ENCODE measurements around the gene CAMSAP1.
"Not testable (repeated sequence)": the region's sequence is repeated elsewhere in the genome, so short reads cannot be mapped to it uniquely, and the experiment has no call there.

The CAMSAP1 gene

DNA sequence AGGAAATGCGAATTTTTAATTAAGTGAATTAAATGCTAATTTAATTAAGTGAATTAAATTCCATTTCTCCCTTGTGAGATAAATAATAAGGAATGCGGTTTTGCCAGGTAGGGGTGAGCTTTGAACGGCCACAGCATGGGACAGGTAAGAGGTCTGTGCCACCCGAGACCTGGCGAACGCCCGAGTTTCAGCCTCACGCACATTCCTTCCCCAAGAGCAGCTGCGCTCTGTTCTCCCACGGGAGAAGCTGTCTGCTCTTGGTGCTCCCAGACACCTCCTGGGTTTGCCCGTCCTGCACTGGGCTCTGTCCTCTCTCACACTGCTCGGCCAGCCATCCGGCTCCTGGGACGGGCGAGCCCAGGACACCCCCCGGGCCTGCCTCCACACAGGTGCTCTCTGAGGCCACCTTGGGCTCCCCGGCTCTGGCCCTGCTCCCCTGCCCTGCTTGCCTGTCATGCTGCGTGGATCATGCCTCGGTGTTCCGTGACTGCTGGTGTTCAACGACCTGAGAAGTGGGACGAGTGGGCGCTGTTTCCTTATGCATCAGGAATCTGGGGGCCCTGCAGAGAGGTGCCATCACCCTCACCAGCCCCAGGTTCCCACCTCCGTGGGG lies 13.7 kb upstream of the CAMSAP1 start:
- peaks cover 0 to 3% of the 10 kb centered on the region in 2 donors for H3K9me3 Mint-ChIP-seq
- ATAC-seq (replicated peaks) (no peak), DNase-seq (no peak)
- no peak overlapping the region for H3K27ac Mint-ChIP-seq
- H3K36me3 Mint-ChIP-seq (ENCODE audit: insufficient read depth), result no peaks in the 10 kb centered on the region
- H3K4me3 Mint-ChIP-seq, result no peak overlapping the region
- no peaks in the 10 kb centered on the region for H3K27me3 Mint-ChIP-seq
- H3K4me1 Mint-ChIP-seq (ENCODE audit: low read depth in 2 of 2), result peaks cover 0 to 4% of the 10 kb centered on the region in 2 donors

DNA sequence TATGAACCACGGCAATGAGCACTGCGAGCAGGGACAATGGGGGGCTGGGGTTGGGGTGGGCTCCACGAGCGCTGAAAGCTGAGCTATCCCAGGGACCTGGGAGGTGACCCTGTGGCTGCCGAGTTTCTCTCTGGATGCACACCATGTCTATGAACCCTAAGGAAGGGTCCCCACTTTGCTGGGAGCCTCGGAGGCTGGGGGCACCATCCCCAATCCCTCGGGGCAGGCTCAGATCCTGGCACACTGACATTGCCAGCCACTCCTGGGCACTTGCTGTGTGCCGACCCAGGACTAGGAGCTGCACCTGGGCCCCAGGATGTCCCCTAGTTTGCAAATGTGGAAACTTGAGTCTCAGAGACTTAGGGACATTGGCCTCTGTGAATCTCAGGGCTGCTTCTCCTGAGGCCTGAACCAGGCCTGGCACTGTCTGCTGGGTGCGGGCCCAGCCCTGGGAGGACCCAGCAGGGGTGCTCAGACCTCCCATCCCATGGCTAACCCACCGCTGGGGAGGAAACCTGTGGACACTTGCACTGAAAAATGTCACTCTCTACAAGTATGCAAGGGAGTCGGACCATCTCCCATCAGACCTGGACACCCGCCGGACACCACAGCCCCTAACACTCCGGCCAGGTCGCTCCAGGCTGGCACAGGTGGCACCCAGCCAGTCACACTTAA lies 13.0 kb upstream of the CAMSAP1 start:
- Mint-ChIP-seq H3K4me1 (ENCODE audit: low read depth in 2 of 2) (peaks cover 0 to 4% of the 10 kb centered on the region in 2 donors), H3K9me3 (peaks cover 0 to 3% of the 10 kb centered on the region in 2 donors)

DNA sequence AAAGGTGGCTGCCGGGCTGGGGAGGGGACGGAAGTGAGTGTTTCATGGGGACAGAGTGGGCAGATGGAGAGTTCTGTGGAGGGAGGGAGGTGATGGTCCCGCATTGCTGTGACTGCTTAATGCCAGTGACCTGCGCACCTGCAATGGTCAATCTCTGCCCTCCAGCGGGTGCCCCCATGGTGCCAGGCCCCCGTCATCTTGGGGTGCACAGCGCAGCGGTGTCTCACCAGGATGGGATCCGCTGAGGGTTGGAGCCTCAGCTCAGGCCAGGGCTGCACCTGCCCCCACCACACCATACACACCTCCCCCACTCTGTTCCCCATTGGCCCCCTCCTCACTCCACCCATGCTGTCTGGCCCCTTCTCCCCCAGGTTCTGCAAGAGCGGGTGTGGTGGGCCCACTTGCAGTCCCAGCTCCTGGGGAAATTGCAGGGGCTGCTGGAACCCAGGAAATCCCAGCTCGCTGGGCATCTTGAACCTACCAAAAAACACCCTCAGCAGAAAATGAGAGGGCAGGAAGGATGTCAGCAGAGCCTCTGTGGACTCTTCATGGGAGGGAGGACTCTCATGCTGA lies 12.1 kb upstream of the CAMSAP1 start:
- Mint-ChIP-seq H3K27ac (no peak overlapping the region), H3K4me1 (ENCODE audit: low read depth in 2 of 2) (no peaks in the 10 kb centered on the region), H3K36me3 (ENCODE audit: insufficient read depth) (no peaks in the 10 kb centered on the region), H3K9me3 (peaks cover 0 to 3% of the 10 kb centered on the region in 2 donors), H3K27me3 (no peaks in the 10 kb centered on the region), H3K4me3 (no peak overlapping the region)
- ATAC-seq (replicated peaks), result no peak
- no peak for DNase-seq

More for the DNA sequence above, 13.0 kb upstream of the CAMSAP1 start:
- ATAC-seq (replicated peaks) (no peak), DNase-seq (no peak)
- Mint-ChIP-seq H3K27ac (no peak overlapping the region), H3K27me3 (no peaks in the 10 kb centered on the region), H3K4me3 (no peak overlapping the region), H3K36me3 (ENCODE audit: insufficient read depth) (no peaks in the 10 kb centered on the region)

DNA sequence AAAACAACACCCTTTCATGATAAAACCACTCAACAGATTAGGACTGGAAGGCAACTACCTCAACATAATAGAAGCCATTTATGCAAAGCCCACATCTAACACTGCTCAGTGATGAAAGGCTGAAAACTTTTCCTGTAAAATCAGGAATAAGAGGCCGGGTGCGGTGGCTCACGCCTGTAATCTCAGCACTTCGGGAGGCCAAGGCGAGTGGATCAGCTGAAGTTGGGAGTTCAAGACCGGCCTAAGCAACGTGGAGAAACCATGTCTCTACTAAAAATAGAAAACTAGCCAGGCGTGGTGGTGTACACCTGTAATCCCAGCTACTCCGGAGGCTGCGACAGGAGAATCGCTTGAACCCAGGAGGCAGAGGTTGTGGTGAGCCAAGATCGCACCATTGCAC lies 8.9 kb upstream of the CAMSAP1 start:
- DNase-seq; H3K36me3 Mint-ChIP-seq (ENCODE audit: insufficient read depth); ATAC-seq (replicated peaks); H3K9me3 Mint-ChIP-seq; H3K4me1 Mint-ChIP-seq (ENCODE audit: low read depth in 2 of 2); H3K27me3 Mint-ChIP-seq; H3K27ac Mint-ChIP-seq; H3K4me3 Mint-ChIP-seq: not testable (repeated sequence)

DNA sequence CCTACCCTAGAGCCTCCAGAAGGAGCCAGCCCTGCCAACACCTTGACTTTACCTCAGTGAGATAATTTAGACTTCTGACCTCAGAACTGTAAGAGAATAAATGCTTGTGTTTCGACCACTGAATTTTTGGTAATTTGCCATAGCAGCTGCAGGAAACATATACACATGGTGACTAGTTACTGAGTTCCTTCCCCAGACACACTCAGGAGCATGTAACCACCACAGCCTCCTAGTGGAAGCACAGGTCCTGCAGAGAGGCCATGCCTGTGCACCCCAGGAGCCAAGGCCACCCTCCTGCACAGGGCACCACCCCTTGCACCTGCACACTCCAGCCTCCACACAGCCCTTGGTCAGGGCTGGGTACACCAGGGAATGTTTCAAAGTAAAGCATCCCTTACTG lies 7.6 kb upstream of the CAMSAP1 start:
- H3K4me3 Mint-ChIP-seq, result no peak overlapping the region
- no peak overlapping the region for H3K27ac Mint-ChIP-seq
- H3K36me3 Mint-ChIP-seq (ENCODE audit: insufficient read depth), result peaks cover 15% of the 10 kb centered on the region
- peaks cover 0 to 5% of the 10 kb centered on the region in 2 donors for H3K9me3 Mint-ChIP-seq
- DNase-seq (no peak), ATAC-seq (replicated peaks) (no peak)
- H3K4me1 Mint-ChIP-seq (ENCODE audit: low read depth in 2 of 2), result peaks cover 11 to 20% of the 10 kb centered on the region in 2 donors
- H3K27me3 Mint-ChIP-seq, result no peaks in the 10 kb centered on the region

DNA sequence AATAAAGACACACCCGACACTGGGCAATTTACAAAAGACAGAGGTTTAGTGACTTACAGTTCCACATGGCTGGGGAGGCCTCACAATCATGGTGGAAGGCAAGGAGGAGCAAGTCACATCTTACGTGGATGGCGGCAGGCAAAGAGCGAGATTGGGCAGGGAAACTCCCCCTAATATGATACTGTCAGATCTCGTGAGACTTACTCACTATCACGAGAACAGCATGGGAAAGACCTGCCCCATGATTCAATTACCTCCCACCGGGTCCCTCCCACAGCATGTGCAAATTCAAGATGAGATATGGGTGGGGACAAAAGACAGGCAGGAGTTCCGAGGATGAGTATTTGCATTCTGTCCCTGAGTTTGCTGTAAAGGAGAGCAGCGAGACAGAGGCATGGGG lies 3.9 kb upstream of the CAMSAP1 start:
- H3K4me1 Mint-ChIP-seq (ENCODE audit: low read depth in 2 of 2), result peaks cover 23 to 37% of the 10 kb centered on the region in 2 donors
- peak overlapping the region in 1 of 2 donors; percentile 30 for H3K27ac Mint-ChIP-seq
- not testable (repeated sequence) for ATAC-seq (replicated peaks); DNase-seq; H3K9me3 Mint-ChIP-seq; H3K27me3 Mint-ChIP-seq; H3K4me3 Mint-ChIP-seq
- peaks cover 23% of the 10 kb centered on the region for H3K36me3 Mint-ChIP-seq (ENCODE audit: insufficient read depth)

DNA sequence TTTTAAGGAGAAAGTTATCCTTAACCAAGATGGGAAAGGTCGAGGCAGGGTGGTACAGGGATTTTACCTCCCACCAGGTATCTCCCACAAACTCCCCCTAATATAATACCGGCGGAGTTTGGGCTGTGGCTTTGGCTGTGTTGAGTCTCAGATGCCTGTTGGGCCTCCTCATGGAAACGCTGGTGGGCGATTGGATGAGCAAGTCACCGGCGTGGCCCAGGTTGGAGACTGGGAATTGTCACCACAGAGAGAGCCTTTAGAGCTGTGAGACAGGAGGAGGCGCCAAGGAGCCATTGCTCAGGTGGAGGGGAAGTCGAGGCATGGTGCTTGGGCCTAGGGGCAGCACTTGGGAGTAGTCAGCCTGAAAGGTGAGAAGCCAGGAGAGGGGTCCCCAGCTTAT lies 3.4 kb upstream of the CAMSAP1 start:
- Mint-ChIP-seq H3K4me1 (ENCODE audit: low read depth in 2 of 2) (peaks cover 25 to 41% of the 10 kb centered on the region in 2 donors), H3K27me3 (no peaks in the 10 kb centered on the region)

DNA sequence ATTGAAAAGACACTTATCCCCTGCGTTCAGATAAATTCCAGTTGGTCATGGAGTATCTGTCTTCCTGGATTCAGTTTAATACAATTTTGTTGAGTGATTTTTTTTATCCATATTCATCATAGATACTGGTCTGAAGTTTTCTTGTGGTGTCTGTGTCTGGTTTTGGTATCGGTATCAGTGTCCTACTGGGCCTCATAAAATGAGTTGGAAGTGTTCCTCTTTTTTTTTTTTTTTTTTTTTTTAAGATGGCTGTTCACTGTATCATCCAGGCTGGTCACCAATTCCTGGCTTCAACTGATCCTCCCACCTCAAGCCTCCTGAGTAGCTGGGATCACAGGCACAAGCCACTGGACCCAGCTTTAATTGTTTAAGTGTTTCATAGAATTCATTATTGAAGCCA lies 2.9 kb upstream of the CAMSAP1 start:
- Mint-ChIP-seq H3K4me1 (ENCODE audit: low read depth in 2 of 2) (peaks cover 29 to 47% of the 10 kb centered on the region in 2 donors), H3K27ac (no peak overlapping the region), H3K27me3 (no peaks in the 10 kb centered on the region), H3K4me3 (peak overlapping the region; percentile 23 to 29), H3K36me3 (ENCODE audit: insufficient read depth) (peaks cover 23% of the 10 kb centered on the region), H3K9me3 (peaks cover 0 to 1% of the 10 kb centered on the region in 2 donors)
- DNase-seq (no peak), ATAC-seq (replicated peaks) (no peak)

More for the DNA sequence above, 3.4 kb upstream of the CAMSAP1 start:
- Mint-ChIP-seq H3K27ac (no peak overlapping the region), H3K9me3 (peaks cover 0 to 1% of the 10 kb centered on the region in 2 donors), H3K4me3 (no peak overlapping the region), H3K36me3 (ENCODE audit: insufficient read depth) (peaks cover 23% of the 10 kb centered on the region)
- ATAC-seq (replicated peaks), result no peak
- no peak for DNase-seq

DNA sequence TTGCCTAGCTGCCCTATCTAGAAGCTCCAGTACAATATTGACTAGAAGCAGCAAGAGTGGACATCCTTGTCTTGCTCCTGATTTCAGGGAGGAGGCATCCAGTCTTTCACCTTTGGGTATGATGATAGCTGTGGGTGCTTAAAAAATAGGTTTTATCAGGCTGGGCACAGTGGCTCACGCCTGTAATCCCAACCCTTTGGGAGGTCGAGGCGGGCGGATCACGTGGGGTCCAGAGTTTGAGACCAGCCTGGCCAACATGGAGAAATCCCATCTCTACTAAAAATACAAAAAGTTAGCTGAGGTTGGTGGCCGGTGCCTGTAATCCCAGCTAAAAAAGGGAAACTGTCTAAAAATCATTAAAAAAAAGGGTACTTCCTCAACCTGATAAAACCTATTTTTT lies 2.0 kb upstream of the CAMSAP1 start:
- H3K36me3 Mint-ChIP-seq (ENCODE audit: insufficient read depth), result peaks cover 28% of the 10 kb centered on the region
- peaks cover 0 to 1% of the 10 kb centered on the region in 2 donors for H3K9me3 Mint-ChIP-seq
- no peaks in the 10 kb centered on the region for H3K27me3 Mint-ChIP-seq
- no peak overlapping the region for H3K27ac Mint-ChIP-seq
- DNase-seq (no peak), ATAC-seq (replicated peaks) (no peak)
- peak overlapping the region; percentile 78 for H3K4me3 Mint-ChIP-seq
- H3K4me1 Mint-ChIP-seq (ENCODE audit: low read depth in 2 of 2), result peaks cover 33 to 54% of the 10 kb centered on the region in 2 donors

DNA sequence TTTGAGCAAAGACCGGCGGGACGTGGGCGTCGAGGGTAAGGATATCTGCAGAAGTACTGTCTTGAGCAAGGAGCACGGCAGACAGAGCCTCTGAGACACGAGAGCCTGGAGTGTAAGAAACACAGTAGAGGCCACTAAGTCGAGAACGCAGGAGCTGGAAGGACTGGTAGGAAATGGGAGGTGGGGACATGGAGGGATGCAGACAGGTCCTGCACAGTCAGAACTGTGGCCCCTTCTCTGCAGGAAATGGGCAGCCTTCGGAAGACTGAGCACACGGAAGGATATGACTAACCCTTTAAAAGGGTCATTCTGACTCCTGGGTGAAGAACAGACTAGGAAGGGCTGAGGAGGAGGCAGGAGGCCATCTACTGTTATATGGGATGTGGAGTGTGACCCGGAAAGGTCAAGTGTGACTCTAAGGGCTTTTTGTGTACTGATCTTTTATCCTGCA lies 1.4 kb upstream of the CAMSAP1 start:
- Mint-ChIP-seq H3K4me3 (peak overlapping the region; percentile 78), H3K9me3 (peaks cover 0 to 1% of the 10 kb centered on the region in 2 donors), H3K27me3 (no peaks in the 10 kb centered on the region), H3K36me3 (ENCODE audit: insufficient read depth) (peaks cover 28% of the 10 kb centered on the region), H3K27ac (no peak overlapping the region), H3K4me1 (ENCODE audit: low read depth in 2 of 2) (peaks cover 35 to 54% of the 10 kb centered on the region in 2 donors)
- ATAC-seq (replicated peaks), result no peak
- DNase-seq, result no peak

DNA sequence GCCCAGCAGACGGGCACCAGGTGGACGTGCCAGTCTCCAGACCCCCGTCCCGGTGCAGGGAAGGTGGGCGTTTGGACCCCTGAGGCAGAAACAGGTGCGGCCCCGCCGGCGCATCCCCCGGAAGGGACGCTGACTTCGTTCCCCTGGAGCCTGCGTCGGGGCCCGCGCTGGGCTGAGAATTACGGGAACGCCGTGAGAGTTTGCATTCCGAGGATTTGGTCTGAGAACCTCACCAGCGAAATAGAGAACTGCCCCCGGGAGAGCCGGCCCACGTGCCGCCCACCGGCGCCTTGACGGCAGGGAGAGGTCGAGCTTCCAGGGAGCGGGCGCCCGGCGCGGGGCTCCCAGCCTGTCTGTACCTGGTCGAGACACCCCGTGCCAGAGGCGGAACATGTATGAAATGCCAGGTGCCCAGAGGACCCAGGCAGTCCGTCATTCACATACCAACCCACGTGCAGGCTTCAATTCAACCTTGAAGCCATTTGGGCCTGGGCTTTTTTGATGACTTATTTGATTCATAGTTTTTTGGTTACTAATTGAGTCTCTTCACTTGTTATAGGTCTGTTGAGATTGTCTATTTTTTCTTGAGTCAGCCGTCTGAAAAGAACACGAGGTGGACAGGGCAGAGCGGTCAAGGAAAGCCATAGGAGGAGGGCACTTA lies 877 bp upstream of the CAMSAP1 start:
- no peaks in the 10 kb centered on the region for H3K27me3 Mint-ChIP-seq

DNA sequence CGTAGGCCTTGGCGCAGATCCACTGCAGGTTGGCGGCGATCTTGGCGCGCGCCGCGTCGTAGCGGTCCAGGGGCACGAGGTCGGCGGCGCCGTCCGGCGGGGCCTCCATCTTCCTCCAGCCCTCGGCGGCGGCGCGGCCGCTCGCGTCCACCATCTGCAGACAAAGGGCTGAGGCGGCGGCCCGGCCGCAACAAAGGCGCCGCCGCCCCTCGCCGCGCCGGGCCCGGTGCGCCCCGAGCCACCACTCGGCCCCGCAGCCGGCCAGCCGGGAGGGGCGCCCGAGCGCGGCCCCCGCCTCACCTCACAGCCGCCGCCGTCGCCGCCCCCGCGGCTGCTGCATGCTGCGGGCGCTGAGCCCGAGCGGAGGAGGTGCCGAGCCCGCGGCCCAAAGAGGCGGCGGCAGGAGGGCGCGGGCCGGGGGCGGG lies 328 bp downstream of the CAMSAP1 start:
- H3K9me3 Mint-ChIP-seq, result no peaks in the 10 kb centered on the region
- no peak overlapping the region for H3K27ac Mint-ChIP-seq
- H3K27me3 Mint-ChIP-seq, result no peaks in the 10 kb centered on the region
- peaks cover 38 to 57% of the 10 kb centered on the region in 2 donors for H3K4me1 Mint-ChIP-seq (ENCODE audit: low read depth in 2 of 2)
- DNase-seq (no peak), ATAC-seq (replicated peaks) (no peak)
- peaks cover 24% of the 10 kb centered on the region for H3K36me3 Mint-ChIP-seq (ENCODE audit: insufficient read depth)
- peak overlapping the region in 1 of 2 donors; percentile 15 for H3K4me3 Mint-ChIP-seq

More for the DNA sequence above, 877 bp upstream of the CAMSAP1 start:
- no peak for ATAC-seq (replicated peaks)
- DNase-seq, result peak in 2 of 3 experiments; percentile 9 to 17
- Mint-ChIP-seq H3K9me3 (no peaks in the 10 kb centered on the region), H3K36me3 (ENCODE audit: insufficient read depth) (peaks cover 24% of the 10 kb centered on the region), H3K27ac (no peak overlapping the region), H3K4me3 (peak overlapping the region; percentile 78), H3K4me1 (ENCODE audit: low read depth in 2 of 2) (peaks cover 35 to 54% of the 10 kb centered on the region in 2 donors)

DNA sequence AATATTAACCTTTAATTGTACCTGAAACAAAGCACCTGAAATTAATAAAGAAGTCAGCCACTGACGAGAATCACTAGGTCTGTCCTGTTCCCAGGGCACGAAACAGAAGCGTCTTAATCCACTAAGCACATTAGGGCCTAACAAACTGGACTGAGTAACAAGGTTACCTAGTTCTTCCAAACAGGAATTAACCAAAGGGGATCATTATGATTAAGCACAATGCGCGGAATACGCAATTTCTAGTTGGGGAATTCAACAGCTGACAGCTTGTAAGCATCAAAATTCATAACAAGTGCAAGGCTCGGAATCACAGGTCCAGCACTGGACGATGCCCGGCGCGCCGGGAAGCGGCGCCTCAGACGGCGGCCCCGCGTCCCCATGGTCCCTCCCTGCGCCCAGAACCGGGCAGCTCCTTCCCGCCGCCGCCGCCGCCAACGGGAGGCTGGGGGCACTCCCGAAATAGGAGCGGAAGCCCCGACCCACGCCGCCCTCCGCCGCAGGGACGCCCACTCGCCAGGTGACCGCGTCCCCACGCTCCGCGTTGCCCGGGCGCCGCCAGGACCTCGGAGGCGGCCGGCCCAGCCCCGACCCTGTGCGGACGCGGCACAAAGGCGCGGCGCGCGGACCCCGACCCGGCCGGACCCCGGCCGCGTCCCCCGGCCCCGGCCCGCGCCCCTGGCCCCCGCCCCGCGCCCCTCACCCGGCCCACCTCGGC lies 898 bp downstream of the CAMSAP1 start:
- no peak overlapping the region for H3K27ac Mint-ChIP-seq
- peaks cover 42 to 57% of the 10 kb centered on the region in 2 donors for H3K4me1 Mint-ChIP-seq (ENCODE audit: low read depth in 2 of 2)

More for the DNA sequence above, 898 bp downstream of the CAMSAP1 start:
- no peaks in the 10 kb centered on the region for H3K27me3 Mint-ChIP-seq
- DNase-seq (no peak), ATAC-seq (replicated peaks) (no peak)
- H3K9me3 Mint-ChIP-seq, result no peaks in the 10 kb centered on the region
- peaks cover 21% of the 10 kb centered on the region for H3K36me3 Mint-ChIP-seq (ENCODE audit: insufficient read depth)
- H3K4me3 Mint-ChIP-seq, result peak overlapping the region; percentile 76 to 81

Measured in effector memory CD8-positive, alpha-beta T cell (primary cell).